Measurements from ENCODE around the gene MYCBP.

- no peak for TF ChIP-seq ZFP3 (CRISPR knock-in tag; IDR thresholded peaks at IDR 0.05)
- no peak for TF ChIP-seq TSHZ2 (CRISPR knock-in tag; IDR thresholded peaks at IDR 0.05)
Observed at GRCh38 chr1:38917337-38917736, 44.2 kb upstream of the MYCBP start.
